ENCODE results near the gene CHST12. TPM values are rescaled to one million over a fixed set of nuclear protein-coding genes. Genes with fewer than 3 reads are reported as not detected.

CHST12 gene
- total RNA-seq, 1 donor from 2014 or later, result 9.8 TPM

DNA sequence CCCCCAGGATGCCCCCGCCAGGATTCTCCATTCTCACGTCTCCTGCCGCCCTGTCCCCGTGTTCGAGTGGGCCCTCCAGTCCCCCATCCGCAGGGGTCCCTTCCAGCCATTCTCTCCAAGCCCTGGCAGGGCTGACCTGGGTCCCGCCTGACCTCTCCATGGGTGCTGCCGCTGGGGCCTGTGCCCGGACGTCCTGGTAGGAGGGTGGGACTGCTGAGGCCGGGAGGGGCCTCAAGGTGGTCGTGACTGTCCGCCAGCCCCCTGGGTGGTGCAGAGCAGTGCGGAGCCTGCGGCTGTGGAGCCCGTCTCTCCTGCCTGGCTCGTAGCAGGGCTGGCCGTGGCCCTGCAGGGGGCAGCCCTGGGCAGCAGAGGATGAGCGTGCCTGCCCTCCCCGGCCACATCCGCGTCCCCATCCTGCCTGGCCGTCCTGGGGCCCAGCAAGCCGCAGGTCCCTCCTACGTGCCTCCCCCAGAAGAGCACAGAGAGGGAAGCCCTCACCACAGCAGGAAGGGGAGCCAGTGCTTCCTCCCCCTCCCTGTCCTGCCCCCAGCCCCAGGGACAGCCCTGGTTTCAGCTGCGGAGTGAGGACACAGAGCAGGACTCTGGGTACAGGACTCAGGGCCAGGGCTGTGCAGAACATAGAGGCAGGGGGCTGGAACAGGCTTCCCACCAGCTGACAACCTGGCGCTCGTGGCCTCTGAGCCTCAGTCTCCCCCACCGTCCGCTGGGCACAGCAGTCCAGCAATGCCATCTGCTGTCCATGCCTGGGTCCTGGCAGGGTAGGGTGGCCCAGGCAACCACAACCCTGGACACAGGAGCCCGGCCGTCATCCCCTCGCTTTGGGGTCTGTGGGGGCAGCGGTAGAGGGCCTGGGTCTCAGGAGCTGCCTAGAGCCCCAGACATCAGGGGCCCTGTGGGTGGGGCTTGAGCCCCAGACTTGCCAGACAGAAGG lies 74.3 kb downstream of the CHST12 start:
- Mint-ChIP-seq H3K4me3 (ENCODE audit: low read depth) (no peak overlapping the region), H3K27ac (no peak overlapping the region), H3K4me1 (ENCODE audit: low read depth) (peaks cover 2% of the 10 kb centered on the region), H3K36me3 (ENCODE audit: low read depth) (no peaks in the 10 kb centered on the region), H3K27me3 (ENCODE audit: low read depth) (peaks cover 3% of the 10 kb centered on the region), H3K9me3 (peaks cover 2% of the 10 kb centered on the region)
- peak; percentile 57 for DNase-seq (ENCODE audit: low spot score)
- intact Hi-C loops (cut with micrococcal nuclease), result loop anchor here (1.0 to 5.0 kb wide), 4 partner anchors 53 to 233 kb away; partner anchors contain the start of gene BRAT1

DNA sequence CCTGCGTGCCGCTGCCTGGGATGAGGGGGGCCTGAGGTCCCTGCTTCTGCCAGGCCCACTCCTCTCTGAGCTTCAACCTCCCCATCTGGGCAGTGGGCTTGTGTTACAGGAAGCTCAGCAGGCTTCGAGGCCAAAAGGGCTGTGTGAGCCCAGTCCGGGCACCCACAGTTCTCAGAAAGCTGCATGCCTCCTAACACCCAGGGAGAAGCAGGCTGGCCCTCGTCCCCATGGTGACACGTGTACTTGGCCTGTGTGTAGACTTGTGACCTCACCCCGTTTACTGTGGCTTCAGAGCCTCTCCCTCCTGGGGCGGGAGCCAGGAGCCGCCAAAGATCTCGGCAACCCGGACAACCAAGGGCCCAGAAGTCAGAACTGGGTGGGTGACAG lies 75.0 kb downstream of the CHST12 start:
- no peak for DNase-seq (ENCODE audit: low spot score)
- no peaks in the 10 kb centered on the region for H3K36me3 Mint-ChIP-seq (ENCODE audit: low read depth)
- peaks cover 6% of the 10 kb centered on the region for H3K9me3 Mint-ChIP-seq
- H3K4me1 Mint-ChIP-seq (ENCODE audit: low read depth), result peaks cover 2% of the 10 kb centered on the region
- no peak overlapping the region for H3K27ac Mint-ChIP-seq
- peaks cover 3% of the 10 kb centered on the region for H3K27me3 Mint-ChIP-seq (ENCODE audit: low read depth)
- intact Hi-C loops (cut with micrococcal nuclease), result loop anchor here (5.0 kb wide), 1 partner anchor 204 kb away; no protein-coding TSS in a partner anchor
- no peak overlapping the region for H3K4me3 Mint-ChIP-seq (ENCODE audit: low read depth)

DNA sequence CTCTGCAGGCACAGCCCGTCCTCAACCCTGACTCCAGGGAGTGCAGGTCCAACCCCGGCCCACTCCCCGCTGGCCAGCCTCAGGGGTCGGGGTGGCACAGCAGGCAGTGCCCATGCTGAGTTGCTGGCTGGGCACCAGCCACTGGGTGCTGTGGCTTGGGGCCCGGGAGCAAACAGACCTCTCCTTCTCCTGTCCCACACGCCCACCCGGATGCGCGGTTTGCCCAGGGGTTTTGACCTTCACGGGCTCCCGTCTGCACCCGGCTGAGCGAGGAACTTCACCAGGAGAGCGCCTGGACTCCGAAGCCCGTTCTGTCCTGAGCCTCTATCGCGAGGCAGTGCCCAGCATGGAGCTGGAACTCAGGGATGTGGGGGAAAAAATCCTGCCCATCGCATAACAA lies 75.4 kb downstream of the CHST12 start:
- no peak overlapping the region for H3K4me3 Mint-ChIP-seq (ENCODE audit: low read depth)
- H3K27me3 Mint-ChIP-seq (ENCODE audit: low read depth), result peaks cover 3% of the 10 kb centered on the region
- no peak for DNase-seq (ENCODE audit: low spot score)
- H3K36me3 Mint-ChIP-seq (ENCODE audit: low read depth), result no peaks in the 10 kb centered on the region
- H3K27ac Mint-ChIP-seq, result no peak overlapping the region
- intact Hi-C loops (cut with micrococcal nuclease), result loop anchor here (5.0 kb wide), 1 partner anchor 204 kb away; no protein-coding TSS in a partner anchor
- H3K4me1 Mint-ChIP-seq (ENCODE audit: low read depth), result peaks cover 2% of the 10 kb centered on the region
- H3K9me3 Mint-ChIP-seq, result peaks cover 6% of the 10 kb centered on the region

DNA sequence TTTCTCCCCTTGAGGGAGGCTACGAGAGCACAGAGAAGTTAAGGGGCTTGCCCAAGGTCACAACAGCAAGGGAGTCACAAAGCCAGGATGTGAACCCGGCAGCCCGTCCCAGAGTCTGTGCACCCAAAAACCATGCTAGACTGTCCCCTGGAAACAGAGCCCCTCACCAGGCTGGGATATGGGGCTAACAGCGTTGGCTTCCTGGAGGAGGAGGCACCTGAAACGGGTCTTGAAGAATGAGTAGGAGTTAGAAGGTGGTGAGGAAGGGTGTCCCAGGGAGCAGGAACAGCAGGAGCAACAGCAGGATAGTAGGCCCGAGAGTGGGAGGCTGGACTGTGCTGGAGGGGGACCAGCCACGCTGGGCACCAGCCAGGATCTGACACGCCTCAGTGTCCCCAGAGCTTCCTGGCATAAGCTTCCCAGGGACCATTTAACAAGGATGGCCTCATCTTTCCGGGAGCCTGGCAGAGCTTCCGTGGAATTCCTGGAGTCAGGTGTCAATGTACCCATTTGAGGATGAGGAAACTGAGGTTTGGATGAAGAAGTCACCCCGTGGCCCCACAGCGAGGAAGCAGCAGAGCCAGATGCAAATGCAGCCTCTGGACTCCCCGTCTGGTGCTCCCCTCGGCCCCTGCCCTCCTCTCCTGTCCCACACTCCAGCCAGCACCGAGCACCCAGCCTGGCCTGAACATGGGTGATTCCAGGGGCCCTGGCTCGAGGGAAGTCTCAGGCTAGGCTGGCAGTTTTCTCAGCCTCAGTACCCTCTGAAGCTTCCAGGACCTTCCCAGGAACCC lies 76.1 kb downstream of the CHST12 start:
- Mint-ChIP-seq H3K4me1 (ENCODE audit: low read depth) (peaks cover 2% of the 10 kb centered on the region), H3K36me3 (ENCODE audit: low read depth) (no peaks in the 10 kb centered on the region), H3K27ac (no peak overlapping the region), H3K27me3 (ENCODE audit: low read depth) (peaks cover 3% of the 10 kb centered on the region), H3K4me3 (ENCODE audit: low read depth) (no peak overlapping the region), H3K9me3 (peaks cover 6% of the 10 kb centered on the region)
- no peak for DNase-seq (ENCODE audit: low spot score)
- intact Hi-C loops (cut with micrococcal nuclease), result loop anchor here (5.0 kb wide), 1 partner anchor 203 kb away; no protein-coding TSS in a partner anchor

DNA sequence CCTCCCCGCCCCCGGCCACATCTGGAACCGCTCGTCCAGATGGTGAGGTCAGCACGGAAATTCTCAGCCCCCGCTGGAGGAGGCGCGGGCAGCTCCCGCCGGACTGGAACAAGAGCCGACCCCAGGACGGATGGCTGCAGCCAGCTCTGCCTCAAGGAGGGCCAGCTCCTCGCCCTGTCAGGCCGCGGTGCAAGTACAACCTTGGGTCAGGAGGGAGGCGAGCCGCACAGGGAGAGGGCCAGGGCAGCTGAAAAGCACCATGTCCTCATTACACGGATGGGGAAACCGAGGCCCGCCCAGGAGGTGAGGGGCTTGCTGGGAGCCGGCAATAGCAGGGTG lies 76.6 kb downstream of the CHST12 start:
- peaks cover 6% of the 10 kb centered on the region for H3K9me3 Mint-ChIP-seq
- H3K4me3 Mint-ChIP-seq (ENCODE audit: low read depth), result no peak overlapping the region
- H3K27me3 Mint-ChIP-seq (ENCODE audit: low read depth), result peaks cover 4% of the 10 kb centered on the region

GRCh38 chr7:2481195-2481594 lies 77.8 kb downstream of the CHST12 start:
- no peak overlapping the region for H3K4me3 Mint-ChIP-seq (ENCODE audit: low read depth)
- H3K4me1 Mint-ChIP-seq (ENCODE audit: low read depth), result peaks cover 2% of the 10 kb centered on the region
- intact Hi-C loops (cut with micrococcal nuclease), result no loop called here
- DNase-seq (ENCODE audit: low spot score), result no peak
- peaks cover 4% of the 10 kb centered on the region for H3K27me3 Mint-ChIP-seq (ENCODE audit: low read depth)
- H3K36me3 Mint-ChIP-seq (ENCODE audit: low read depth), result no peaks in the 10 kb centered on the region
- H3K27ac Mint-ChIP-seq, result no peak overlapping the region
- H3K9me3 Mint-ChIP-seq, result peaks cover 6% of the 10 kb centered on the region

More for the DNA sequence above, 76.6 kb downstream of the CHST12 start:
- Mint-ChIP-seq H3K27ac (no peak overlapping the region), H3K4me1 (ENCODE audit: low read depth) (peaks cover 2% of the 10 kb centered on the region), H3K36me3 (ENCODE audit: low read depth) (no peaks in the 10 kb centered on the region)
- no peak for DNase-seq (ENCODE audit: low spot score)
- intact Hi-C loops (cut with micrococcal nuclease), result no loop called here

GRCh38 chr7:2482725-2483451 lies 79.5 kb downstream of the CHST12 start:
- no peak overlapping the region for H3K4me3 Mint-ChIP-seq (ENCODE audit: low read depth)
- H3K27ac Mint-ChIP-seq, result no peak overlapping the region
- intact Hi-C loops (cut with micrococcal nuclease), result no loop called here
- peaks cover 6% of the 10 kb centered on the region for H3K9me3 Mint-ChIP-seq
- H3K4me1 Mint-ChIP-seq (ENCODE audit: low read depth), result no peaks in the 10 kb centered on the region
- DNase-seq (ENCODE audit: low spot score), result no peak
- peaks cover 4% of the 10 kb centered on the region for H3K27me3 Mint-ChIP-seq (ENCODE audit: low read depth)
- H3K36me3 Mint-ChIP-seq (ENCODE audit: low read depth), result no peaks in the 10 kb centered on the region

DNA sequence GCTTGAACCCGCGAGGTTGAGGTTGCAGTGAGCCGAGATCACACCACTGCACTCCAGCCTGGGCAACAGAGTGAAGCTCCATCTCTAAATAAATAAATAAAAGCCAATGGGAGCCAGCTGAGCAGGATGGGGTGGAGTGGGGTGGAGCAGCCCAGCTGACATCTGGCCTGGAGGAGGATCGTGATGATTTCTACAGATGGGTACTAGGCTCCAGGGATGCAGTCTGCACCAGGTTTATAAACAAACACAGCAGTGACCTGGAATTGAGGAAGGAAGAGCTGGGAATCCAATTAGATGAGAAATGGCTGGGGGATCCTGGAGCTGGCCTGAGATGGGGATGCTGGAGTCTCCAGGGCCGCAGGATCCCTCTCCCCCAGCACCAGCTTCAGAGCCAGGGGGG lies 80.1 kb downstream of the CHST12 start:
- Mint-ChIP-seq H3K27me3 (ENCODE audit: low read depth) (peaks cover 4% of the 10 kb centered on the region), H3K4me1 (ENCODE audit: low read depth) (no peaks in the 10 kb centered on the region), H3K27ac (no peak overlapping the region), H3K36me3 (ENCODE audit: low read depth) (no peaks in the 10 kb centered on the region), H3K4me3 (ENCODE audit: low read depth) (no peak overlapping the region), H3K9me3 (peaks cover 6% of the 10 kb centered on the region)
- intact Hi-C loops (cut with micrococcal nuclease), result no loop called here
- no peak for DNase-seq (ENCODE audit: low spot score)

- no peak for DNase-seq (ENCODE audit: low spot score)
- Mint-ChIP-seq H3K4me3 (ENCODE audit: low read depth) (no peak overlapping the region), H3K27me3 (ENCODE audit: low read depth) (peaks cover 4% of the 10 kb centered on the region), H3K27ac (no peak overlapping the region), H3K4me1 (ENCODE audit: low read depth) (no peaks in the 10 kb centered on the region), H3K9me3 (peaks cover 6% of the 10 kb centered on the region), H3K36me3 (ENCODE audit: low read depth) (no peaks in the 10 kb centered on the region)
- intact Hi-C loops (cut with micrococcal nuclease), result no loop called here
These were observed 81.5 kb downstream of the CHST12 start for GRCh38 chr7:2484868-2485267.

DNA sequence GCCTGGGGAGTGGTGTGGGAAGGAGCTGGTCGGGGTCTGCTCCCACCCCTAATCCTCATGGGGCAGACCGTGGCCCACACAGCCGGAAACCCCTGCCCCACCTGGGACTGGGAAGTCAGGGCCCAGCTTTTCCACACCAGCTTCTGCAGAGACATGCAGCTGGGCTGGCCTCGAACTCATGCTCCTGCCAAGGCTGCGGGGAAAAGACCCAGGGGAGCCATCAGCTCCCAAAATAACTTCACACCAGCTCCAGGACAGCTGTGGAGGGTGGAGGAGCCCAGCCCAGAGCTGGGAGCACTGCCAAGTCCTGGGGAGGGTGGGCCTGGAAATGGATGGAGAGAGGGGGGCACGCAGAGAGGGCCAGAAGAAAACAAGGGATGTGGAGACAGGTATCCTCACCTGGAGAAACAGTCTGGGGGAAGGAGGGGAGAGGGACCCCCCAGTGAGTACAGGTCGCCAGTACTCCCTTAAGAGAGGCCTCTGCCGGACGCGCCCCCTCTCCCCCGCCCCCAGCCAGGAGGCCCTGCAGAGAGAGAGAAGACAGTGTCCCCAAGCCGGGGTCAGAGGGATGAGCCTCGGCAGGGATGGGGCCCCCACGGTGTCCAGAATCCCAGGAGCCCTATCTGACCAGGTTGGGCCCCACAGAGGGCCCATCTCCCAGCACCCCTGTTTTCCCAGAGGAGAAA lies 84.3 kb downstream of the CHST12 start:
- no peaks in the 10 kb centered on the region for H3K4me1 Mint-ChIP-seq (ENCODE audit: low read depth)
- H3K9me3 Mint-ChIP-seq, result peaks cover 4% of the 10 kb centered on the region
- H3K4me3 Mint-ChIP-seq (ENCODE audit: low read depth), result no peak overlapping the region
- H3K27me3 Mint-ChIP-seq (ENCODE audit: low read depth), result peaks cover 4% of the 10 kb centered on the region
- no peak overlapping the region for H3K27ac Mint-ChIP-seq
- intact Hi-C loops (cut with micrococcal nuclease), result no loop called here
- no peaks in the 10 kb centered on the region for H3K36me3 Mint-ChIP-seq (ENCODE audit: low read depth)
- no peak for DNase-seq (ENCODE audit: low spot score)

DNA sequence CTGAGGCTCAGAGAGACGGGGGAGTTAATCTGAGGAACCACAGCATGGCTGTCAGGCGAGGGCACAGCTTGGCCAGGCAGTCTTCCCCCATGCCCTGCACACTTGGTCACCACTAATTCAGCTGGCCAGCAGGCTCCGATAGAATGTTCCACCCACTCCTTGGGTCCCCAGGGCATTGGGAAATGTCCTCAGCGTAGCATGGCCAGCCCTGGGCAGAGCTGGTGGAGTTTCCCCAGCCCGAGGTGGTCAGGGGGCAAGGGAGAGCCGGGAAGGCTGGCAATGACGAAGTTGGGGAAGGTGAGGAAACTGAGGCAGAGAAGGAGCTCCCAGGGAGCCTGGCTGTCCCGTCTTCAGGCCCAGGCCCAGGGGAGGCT lies 84.8 kb downstream of the CHST12 start:
- Mint-ChIP-seq H3K9me3 (no peaks in the 10 kb centered on the region), H3K27me3 (ENCODE audit: low read depth) (peaks cover 4% of the 10 kb centered on the region), H3K27ac (no peak overlapping the region), H3K4me3 (ENCODE audit: low read depth) (no peak overlapping the region), H3K36me3 (ENCODE audit: low read depth) (no peaks in the 10 kb centered on the region), H3K4me1 (ENCODE audit: low read depth) (no peaks in the 10 kb centered on the region)
- intact Hi-C loops (cut with micrococcal nuclease), result no loop called here
- DNase-seq (ENCODE audit: low spot score), result no peak

DNA sequence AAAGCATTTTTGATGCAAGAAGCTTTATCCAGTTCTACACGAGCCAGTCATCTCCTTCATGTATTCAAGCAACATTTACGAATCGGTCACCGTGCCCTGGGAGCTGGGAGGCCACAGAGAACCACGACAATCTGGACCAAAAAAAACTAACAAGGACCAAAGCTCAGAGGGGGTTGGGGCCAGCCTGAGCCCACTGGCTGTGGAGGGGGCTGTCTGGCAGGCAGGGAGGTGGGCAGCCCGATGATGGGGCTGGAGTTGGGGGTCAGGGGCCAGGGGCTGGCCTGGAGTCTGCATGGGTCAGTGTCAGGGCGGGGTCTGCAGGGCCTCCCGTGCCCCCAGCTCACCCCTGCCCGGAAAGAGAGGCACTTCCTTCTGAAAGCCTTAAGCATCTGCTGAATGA lies 85.3 kb downstream of the CHST12 start:
- DNase-seq (ENCODE audit: low spot score), result no peak
- H3K4me1 Mint-ChIP-seq (ENCODE audit: low read depth), result no peaks in the 10 kb centered on the region
- H3K9me3 Mint-ChIP-seq, result no peaks in the 10 kb centered on the region
- peaks cover 4% of the 10 kb centered on the region for H3K27me3 Mint-ChIP-seq (ENCODE audit: low read depth)
- H3K27ac Mint-ChIP-seq, result no peak overlapping the region
- intact Hi-C loops (cut with micrococcal nuclease), result no loop called here
- no peaks in the 10 kb centered on the region for H3K36me3 Mint-ChIP-seq (ENCODE audit: low read depth)
- H3K4me3 Mint-ChIP-seq (ENCODE audit: low read depth), result no peak overlapping the region

Data from activated T-helper 2 cell treated with anti-CD3 and anti-CD28 coated beads, Interferon-gamma antibody, Interleukin-2, Interleukin-4, amounts not matched to agents 10 μg/mL and 5 μg/mL and 100 μg/mL, durations not matched to agents 14 hours and 24 hours and 36 hours (primary cell).